GM21381 (cell line): Measurements from ENCODE around the gene CCDC158.
"Not testable (repeated sequence)": the region's sequence is repeated elsewhere in the genome, so short reads cannot be mapped to it uniquely, and the experiment has no call there.

Experiments
- ATAC-seq: cut with Tn5 transposase; IDR thresholded peaks from one replicate; pipeline ENCODE4 v1.9.1; 2021; ENCODE audit warnings: mild to moderate bottlenecking, moderate library complexity; ENCODE audit not compliant: unreplicated experiment

The CCDC158 gene

DNA sequence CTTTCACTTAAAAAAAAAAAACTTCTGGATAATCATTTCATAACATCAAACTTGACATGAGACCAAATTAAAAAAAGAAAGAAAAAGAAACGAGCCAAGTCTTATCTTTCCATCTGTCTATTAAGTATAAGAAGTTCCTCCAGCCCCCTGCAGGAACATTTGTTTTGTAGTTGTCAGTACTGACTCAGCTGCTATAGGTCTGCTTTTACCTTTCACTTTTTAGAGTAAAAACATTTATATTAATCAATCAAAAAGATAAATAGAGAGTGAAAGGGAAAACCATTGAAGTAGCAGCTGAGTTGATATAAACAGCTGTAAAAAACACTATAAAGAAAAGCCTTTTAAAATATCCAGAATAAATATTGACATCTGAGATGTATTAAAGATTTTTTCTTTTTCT lies 46.1 kb downstream of the CCDC158 start:
- no peak for ATAC-seq

DNA sequence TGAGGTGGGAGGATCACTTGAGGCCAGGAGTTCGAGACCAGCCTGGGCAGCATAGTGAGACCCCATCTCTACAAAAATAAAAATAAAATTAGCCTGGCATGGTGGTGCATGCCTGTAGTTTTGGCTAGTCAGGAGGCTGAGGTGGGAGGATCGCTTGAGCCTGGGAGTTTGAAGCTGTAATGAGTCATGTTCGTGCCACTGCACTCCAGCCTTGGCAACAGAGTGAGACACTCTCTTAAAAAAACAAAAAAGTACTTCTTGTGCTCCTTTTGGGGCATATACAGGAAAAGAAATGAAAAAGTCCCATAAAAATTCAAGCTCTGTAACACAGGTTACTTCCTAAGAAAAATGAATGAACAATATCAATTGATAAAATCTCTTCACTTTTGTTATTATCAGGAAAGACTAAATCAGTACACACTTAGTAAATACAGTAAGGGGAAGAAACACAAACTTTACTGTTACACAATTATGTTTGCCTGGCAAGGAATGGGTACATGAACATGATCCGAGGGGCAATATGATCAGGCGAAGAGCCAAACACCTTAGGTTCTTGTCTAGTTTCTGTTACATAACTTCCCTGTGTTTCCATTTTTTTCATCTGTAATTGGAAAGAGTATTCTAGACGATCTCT lies 46.9 kb downstream of the CCDC158 start:
- no peak for ATAC-seq

DNA sequence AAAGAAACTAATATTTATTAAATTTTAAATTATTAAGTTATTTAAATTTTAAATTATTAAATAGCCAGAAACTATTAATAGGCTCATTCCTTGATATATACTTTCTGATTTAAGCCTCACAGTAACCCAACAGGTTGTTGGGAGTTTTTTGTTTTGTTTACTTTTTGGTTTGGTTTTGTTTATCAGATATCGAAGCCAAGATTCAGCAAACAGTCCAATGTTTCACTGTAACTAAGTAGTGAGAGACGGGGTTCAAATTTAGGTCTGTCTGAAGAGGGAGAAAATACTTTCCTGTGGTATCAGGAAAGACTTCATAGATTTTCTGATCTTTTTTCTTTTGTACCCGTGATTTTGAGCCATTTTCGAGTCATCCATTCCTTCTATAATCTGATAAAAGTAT lies 54.2 kb downstream of the CCDC158 start:
- no peak for ATAC-seq

DNA sequence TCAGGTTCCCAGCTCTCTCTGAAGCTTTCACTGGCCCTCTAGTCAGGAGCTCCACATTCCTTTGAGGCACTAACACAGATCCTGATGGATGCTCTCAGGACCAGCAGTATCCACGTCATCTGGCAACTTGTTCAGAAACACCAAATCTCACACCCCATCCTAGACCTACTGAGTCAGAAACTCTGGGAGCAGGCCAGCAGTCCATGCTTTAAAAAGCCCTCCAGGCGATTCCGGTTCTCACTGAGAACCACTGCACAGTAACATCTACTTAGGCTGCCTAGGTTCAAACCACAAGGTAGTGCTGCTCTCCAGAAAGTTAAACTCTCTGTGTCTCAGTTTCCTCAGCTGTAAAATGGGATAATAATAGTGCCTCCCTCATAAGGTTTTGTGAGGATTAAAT lies 55.3 kb downstream of the CCDC158 start:
- no peak for ATAC-seq

DNA sequence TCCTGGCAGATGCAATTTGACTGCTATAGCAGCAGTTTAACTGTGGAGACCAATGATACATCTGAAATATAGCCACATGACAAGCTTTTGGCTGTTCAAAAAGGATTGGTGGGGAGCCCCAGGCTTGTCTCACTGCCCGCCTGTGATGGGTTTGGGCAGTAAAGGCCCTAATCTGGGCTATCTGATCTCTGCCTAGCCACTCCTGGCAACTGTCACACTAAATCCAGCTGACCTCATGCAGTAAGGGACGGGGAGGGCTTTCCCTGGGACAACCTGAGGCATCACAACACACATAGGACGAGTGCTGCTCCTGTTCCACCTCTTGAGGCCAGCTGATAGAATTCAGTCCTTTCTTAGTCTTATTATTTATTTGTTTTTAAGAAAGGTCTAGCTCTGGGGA lies 56.2 kb downstream of the CCDC158 start:
- ATAC-seq, result no peak

DNA sequence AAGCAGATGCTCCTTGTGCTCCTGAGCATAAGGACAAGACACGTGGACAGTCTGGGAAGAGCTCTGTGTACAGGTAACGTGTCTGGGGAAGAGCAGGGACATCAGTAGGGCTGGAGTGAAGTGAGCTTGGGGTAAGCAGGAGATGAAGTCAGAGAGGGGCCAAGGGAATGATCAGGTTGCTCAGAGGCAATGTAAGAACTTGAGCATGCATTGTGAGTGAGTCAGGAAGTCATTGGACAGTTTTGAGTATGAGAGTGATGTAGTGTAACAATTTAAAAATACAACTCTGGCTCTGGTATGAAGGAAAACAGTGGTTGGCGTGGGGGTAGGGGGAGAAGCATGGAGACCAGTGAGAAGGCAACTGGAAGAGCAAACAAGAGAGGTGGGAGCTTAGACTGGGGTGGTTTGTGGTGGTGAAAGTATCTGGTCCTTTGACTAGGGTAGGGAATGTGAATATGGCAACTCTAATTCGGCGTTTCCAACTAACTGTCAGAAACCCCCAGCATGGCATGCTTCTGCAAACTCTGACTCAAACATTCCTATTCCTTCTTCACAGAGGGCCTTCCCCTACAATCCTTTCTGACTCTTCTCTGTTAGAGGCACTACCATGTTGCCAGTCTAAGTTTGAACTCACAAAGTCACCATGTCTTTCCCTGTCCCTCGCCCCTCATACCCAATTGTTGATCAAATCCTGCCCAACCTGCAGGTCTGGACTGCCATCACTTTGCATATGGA lies 57.2 kb downstream of the CCDC158 start:
- no peak for ATAC-seq

DNA sequence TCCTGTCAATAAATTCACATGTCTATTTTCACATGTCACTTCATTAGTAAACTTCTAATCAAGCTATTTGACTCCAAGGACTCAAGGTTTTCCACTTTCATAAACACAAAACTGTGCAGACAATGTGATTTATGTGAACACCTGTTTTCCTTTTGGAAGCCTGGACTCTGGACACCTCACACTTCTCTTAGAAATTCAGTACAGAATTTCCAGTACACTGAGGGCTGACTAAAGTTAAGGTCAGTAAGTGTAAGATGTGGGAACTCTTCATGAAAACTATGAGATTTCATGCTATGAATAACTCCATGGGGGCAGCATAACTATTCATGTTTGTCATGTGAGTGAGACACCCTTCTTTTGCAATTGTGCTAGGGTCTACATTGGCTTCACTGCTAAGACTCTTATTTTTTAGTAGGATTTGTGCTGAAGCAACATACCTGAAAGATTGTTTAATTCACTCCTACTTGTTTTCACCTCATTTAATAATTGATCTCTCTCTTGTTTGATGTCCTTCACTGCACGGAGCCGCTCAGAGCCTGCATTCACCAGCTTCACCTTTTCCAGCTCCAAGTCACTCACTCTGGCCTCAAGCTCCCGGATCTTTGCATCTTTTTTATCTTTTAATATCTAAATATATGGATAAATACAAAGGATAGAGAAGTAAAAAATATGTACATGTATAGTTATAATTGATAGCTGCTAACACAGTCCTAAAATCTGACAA lies 59.1 kb downstream of the CCDC158 start:
- no peak for ATAC-seq

DNA sequence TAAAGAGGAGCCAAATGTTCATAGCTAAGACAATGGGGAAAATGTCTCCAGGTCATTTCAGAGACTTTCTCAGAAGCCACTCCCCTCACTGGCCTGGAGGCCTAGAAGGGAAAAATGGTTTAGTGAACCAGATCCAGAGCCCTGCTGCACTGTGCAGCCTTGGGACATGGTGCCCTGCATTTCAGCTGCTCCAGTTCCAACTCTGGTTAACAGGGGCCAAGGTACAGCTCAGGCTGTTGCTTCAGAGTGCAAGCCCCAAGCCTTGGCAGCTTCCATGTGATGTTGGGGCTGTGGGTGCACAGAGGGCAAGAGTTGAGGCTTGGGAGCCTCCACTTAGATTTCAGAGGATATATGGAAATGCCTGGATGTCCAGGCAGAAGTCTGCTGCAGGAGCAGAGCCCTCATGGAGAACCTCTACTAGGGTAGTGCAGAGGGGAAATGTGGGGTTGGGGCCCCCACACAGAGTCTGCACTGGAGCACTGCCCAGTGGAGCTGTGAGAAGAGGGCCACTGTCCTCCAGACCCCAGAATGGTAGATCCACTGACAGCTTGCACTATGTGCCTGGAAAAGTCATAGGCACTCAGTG lies 61.0 kb downstream of the CCDC158 start:
- ATAC-seq, result not testable (repeated sequence)

DNA sequence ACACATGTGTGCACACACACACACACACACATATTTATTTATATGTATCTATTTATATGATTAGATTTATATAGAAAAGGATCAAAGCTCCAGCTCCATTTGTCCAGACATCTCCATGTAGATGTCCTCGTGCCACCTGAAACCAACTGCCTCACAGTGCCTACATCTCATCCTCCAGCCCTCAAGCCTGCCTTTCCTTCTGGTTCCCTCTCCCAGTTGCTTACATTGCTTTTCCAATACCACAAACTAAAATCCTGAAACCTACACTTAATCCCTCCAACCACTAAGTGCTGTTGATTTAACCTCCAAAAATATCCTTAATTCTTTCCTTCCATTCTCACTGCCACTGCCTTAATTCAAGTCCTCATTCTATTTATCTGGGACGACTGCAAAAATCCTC lies 63.0 kb downstream of the CCDC158 start:
- no peak for ATAC-seq

DNA sequence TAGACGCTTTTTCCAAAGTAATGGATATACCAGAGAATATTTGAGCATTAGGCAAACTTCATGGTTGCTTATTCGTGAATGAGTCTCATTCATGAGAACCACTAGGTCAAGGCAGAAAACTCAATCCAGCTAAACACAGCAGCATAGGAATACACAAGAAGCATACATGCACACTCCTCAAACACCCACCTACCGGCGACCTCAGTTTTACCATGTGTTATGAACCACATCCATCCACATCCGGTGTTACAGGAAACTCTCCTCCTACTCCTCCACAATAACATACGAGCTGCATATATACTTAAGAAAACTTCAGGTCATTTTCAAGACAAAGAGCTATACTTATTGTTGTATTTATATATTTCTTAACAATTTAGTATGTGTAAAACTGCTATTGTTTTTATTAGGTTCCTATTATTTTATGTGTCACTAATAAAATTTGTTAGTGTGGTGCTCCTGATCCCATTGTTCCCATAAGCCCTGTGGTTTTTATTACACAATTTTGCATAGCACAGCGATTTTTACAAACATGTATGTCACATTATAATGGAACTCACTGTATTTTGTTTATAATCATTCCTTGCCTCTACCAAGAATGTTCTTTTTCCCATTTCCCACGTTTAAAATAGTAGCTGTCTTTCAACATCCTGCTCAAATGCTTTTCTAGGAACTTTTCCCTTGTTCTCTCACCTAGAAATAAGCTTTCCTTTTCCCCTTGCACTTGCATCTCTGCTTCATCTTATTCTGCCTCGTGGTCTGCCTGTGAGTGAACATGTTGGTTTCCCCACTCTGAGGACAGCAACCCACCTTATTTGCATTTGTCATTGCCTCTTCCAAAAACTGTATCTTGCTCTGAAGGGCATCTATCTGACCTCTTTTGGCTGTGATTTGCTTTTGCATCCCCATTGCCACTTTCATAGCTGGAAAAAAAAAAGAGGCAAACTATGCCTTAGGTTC lies 66.1 kb downstream of the CCDC158 start:
- no peak for ATAC-seq

DNA sequence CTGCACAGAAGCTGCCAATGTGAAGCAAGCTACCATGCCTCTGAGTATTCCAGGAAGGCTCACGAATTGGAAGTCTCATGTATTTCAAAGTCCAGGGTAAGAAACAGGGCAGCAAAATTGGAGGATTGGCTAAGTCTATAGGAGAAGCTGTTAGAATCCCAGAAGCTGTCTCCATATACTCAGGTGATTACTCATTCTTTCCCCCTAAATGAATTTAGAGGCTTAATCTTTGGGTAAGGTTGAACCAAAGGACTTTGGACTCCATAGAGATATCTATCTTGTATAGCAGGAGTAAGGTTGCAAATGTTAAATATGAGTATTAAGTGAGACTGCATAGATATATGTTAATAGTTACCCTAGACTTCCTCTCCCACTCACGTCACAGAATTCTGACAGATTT lies 78.1 kb downstream of the CCDC158 start:
- ATAC-seq, result no peak

DNA sequence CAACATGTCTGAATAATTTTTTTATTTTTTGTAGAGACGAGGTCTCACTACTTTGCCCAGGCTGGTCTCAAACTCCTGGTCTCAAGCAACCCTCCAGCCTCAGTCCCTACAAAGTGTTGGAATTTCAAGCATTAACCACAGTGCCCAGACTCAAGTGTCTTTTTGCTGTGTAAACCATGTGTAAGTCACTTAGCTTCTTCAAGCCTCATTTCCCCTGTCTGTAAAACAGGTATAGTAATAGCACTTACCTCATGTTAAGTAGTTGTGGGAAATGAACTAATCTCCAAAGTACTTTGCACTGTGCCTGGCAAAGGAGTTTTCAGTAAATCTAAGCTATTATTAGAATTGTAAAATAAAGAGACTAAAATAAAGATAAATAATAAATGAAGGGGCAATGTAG lies 78.8 kb downstream of the CCDC158 start:
- no peak for ATAC-seq

DNA sequence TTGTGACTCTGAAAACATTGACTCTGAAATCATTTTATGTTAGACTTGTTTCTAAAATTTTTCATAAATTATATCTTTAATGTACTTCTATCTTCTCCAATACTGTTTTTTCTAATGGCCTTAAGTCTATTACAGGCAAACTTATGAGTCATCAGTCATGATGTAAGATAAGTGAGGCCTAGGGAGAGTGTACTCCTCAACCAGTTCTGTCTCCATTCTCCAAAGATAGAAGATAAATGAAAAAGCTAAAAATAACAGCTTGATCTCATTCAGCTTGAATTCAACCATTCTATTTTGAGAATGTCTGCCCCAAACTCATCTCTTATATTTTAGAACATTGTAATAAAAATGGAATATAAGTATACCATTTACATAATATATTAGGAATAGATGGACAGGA lies 79.9 kb downstream of the CCDC158 start:
- no peak for ATAC-seq

DNA sequence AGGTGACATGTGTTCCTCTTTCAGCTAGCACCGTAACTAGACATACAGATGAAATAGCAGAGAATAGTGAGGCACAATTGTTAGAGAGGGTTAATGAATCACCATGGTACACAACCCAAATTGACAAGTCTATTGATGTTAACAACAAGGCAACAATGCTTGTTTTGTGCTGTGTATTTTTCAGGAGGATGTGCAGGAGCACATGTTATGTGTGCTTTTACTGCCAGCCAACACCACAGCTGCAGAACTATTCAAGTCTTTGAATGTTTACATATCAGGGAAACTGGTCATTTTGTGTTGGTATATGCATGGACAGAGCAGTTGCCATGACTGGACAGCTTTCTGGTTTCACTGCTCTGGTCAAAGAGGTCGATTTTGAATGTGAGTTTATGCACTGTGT lies 81.6 kb downstream of the CCDC158 start:
- no peak for ATAC-seq

DNA sequence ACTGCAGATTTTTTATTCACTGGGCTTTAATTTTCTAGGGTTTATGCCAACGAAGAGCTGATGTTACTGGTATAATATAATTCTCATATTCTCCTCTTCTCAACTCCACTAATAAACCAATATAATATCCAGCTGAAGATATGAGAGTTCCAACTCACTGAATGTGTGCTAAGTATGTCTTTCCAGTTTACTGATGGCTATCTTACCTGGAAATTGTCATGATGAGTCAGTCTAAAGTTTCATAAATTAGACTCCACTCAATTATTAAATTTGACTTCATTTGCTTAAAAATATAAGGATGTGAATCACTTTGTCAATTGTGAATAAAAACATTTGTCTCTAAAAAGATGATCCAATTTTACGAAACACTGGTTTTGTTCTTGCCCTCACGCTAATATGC lies 86.1 kb downstream of the CCDC158 start:
- ATAC-seq, result no peak

DNA sequence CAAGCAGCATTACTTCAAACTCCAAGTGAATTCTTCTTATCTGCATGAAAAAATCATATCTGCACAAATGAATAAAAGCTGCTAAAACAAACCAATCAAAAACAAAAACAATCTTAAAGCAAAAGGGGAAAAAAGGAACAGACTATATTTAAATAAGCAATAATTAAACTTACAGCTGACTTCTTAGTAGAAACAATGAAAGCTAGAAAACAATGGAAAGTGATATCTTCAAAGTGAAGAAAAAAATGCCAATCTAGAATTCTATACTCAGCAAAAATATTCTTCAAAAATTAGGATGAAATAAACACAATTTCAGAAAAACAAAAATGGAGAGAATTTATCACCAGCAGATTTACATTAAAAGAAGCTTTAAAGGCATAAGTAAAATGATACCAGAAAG lies 94.4 kb downstream of the CCDC158 start:
- no peak for ATAC-seq

DNA sequence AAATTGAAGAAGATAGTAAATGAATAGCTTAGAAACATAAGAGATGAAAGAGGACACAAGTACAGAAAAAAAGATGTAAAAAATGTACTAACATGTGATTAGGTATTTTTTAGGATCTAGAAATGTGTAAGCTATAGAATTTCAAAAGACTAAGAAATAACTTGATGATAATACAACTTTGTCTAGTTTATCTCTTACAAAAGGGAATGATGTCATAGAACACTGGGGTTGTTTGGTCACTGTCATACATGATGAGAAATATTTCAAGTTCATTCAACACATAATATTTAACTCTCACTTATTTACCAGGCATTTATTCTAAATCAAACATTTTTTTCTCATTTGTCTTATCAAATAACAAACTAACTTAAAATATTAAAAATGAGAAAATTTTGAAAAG lies 95.9 kb downstream of the CCDC158 start:
- no peak for ATAC-seq

DNA sequence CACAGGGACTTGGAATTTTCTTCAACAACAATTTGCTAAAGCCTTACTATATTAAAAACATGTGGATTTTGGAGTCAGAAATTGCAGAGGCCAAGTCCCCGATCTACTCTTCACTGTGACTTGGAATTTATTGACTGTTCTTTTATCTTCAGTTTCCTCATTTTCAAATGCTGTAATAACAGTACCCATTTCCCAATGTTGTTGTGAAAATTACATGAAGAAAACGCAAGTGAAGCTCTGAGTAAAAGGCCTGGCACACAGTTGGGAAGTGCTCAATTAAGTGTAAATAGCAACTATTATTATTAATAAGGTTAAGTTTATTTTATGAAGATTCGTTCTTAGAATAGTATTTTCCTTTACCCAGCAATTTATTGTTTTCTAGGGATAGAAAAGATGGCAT lies 98.7 kb downstream of the CCDC158 start:
- ATAC-seq, result no peak

DNA sequence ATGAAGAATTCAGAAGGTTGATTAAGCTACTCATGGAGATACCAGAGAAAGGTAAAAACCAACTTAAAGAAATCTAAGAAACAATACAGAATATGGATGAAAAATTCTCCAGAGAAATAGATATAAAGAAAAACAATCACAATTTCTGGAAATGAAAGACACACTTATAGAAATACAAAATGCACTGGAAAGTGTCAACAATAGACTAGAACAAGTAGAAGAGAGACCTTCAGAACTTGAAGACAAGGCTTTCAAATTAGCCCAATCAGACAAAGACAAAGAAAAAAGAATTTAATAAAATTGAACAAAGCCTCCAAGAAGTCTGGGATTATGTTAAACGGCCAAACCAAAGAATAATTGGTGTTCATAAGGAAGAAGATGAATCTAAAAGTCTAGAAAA lies 104.8 kb downstream of the CCDC158 start:
- no peak for ATAC-seq

DNA sequence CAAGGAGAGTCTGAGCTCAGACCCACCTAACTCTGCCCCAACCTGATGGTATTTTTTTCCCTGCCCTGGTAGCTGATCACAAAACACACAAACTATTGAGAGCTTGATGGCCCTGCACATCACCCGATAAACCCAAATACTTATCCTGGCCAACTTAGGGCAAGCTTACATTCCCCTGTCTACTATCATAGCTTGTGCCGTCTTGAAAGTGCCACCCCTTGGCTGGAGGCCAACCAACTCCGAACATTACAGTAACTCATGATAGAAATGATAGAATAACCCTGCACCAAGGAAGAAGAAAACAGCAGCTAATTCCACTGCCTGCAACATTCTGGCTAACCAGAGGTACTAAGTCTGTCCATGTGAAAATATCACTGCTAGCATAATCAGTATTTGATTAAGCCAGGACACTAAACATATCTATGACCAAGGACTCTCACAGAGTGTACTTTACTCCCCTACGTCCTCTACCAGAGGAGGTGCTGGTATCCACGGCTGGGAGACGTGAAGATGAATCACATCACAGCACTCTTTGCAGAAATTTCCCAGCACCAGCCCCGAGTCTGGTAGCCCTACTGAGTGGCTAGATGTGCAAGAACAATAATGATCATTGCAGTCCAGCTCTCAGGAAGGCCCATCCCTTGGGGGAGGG lies 105.5 kb downstream of the CCDC158 start:
- no peak for ATAC-seq
